GM18907 (cell line): Measurements from ENCODE around the gene INTS3.

Source experiments
- ATAC-seq: cut with Tn5 transposase; IDR thresholded peaks from one replicate; pipeline ENCODE4 v1.9.1; 2021; ENCODE audit warnings: mild to moderate bottlenecking, moderate library complexity; ENCODE audit not compliant: unreplicated experiment

The INTS3 gene

GRCh38 chr1:153793261-153793972, 65.6 kb downstream of the INTS3 start:
- no peak for ATAC-seq

GRCh38 chr1:153793973-153794615, 66.2 kb downstream of the INTS3 start:
- ATAC-seq, result no peak

- ATAC-seq, result no peak
These were observed 66.9 kb downstream of the INTS3 start for GRCh38 chr1:153794624-153795329.

- ATAC-seq, result no peak
These were observed 67.5 kb downstream of the INTS3 start for GRCh38 chr1:153795330-153795837.

- no peak for ATAC-seq
These were observed 68.3 kb downstream of the INTS3 start for GRCh38 chr1:153795934-153796785.

- peak; percentile 44 for ATAC-seq
These were observed 69.2 kb downstream of the INTS3 start for GRCh38 chr1:153796786-153797659.

- no peak for ATAC-seq
These were observed 70.6 kb downstream of the INTS3 start for GRCh38 chr1:153798468-153798780.

GRCh38 chr1:153799016-153799415, 71.2 kb downstream of the INTS3 start:
- ATAC-seq, result no peak

- no peak for ATAC-seq
These were observed 72.0 kb downstream of the INTS3 start for GRCh38 chr1:153799566-153800465.

GRCh38 chr1:153800516-153800915, 72.7 kb downstream of the INTS3 start:
- no peak for ATAC-seq

GRCh38 chr1:153801028-153801625, 73.3 kb downstream of the INTS3 start:
- ATAC-seq, result no peak

GRCh38 chr1:153801786-153802697, 74.2 kb downstream of the INTS3 start:
- no peak for ATAC-seq

GRCh38 chr1:153803470-153804056, 75.7 kb downstream of the INTS3 start:
- ATAC-seq, result no peak

GRCh38 chr1:153804112-153804511, 76.3 kb downstream of the INTS3 start:
- ATAC-seq, result no peak

GRCh38 chr1:153805042-153805745, 77.3 kb downstream of the INTS3 start:
- peak; percentile 88 for ATAC-seq

GRCh38 chr1:153805886-153806719, 78.3 kb downstream of the INTS3 start:
- no peak for ATAC-seq
